ENCODE measurements around the gene CCDC7.

GRCh38 chr10:32582946-32583345, 137.0 kb downstream of the CCDC7 start:
- TF ChIP-seq CTCF (IDR thresholded peaks at IDR 0.05; ENCODE audit: insufficient read depth, low read length): no peak
- no peak for TF ChIP-seq POLR2AphosphoS5 (IDR thresholded peaks at IDR 0.05; ENCODE audit: low read depth)
- TF ChIP-seq SPI1 (IDR thresholded peaks at IDR 0.05; ENCODE audit: borderline replicate concordance, low read depth): no peak
- TF ChIP-seq GABPA (IDR thresholded peaks at IDR 0.05; ENCODE audit: low read depth): no peak
